Stimulated activated naive CD4-positive, alpha-beta T cell treated with Interleukin-2 at 50 U/mL for 16 hours (primary cell): ENCODE data around the gene NKAIN2.
"Not testable (repeated sequence)": the region's sequence is repeated elsewhere in the genome, so short reads cannot be mapped to it uniquely, and the experiment has no call there.

Experiments used
- DNase-seq: peaks from one replicate; lab custom pipeline; 2025; lab: John Stamatoyannopoulos, UW

Gene NKAIN2

DNA sequence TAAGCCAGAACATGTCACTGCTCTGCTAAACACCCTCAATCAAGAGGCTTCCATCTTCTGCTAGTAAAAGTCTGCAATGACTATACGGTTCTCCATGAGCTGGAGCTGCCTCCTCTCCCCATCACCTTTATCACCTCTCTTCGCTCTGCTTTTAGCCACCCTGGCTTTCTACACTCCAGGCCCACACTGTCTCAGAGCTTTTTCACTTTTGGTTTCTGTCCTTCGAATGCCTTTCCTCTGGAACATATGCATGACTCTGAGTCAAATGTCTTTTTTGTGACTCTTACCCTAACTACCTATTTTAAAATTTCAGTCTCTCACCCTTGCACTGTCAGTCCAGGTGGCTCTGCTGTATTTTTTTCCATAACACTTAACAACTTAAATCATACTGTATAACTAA, 633.1 kb downstream of the NKAIN2 start:
- DNase-seq: no peak

DNA sequence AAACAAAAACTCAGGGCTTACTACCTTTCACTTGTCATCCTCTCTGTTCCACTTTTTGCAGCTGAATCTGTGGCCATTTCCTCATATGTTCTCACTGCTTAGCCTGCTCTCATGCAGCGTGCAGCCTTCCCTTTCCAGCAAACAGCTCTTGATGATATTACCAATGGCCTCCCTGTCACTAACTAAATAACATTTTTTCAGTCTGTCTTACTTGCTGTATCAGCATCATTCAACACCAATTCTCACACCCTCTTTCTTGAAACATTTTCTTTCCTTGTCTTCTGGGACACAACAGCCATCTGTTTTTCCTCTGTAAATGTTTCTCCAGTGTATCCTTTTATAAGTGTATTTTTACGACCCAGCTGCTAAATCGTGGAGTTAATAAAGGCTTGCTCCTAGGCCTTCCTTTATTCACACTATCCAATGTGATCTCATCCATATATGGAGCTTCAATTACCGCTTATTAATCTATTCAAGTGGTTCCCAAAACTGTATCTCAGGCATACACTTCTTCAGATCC, 634.9 kb downstream of the NKAIN2 start:
- DNase-seq: no peak

DNA sequence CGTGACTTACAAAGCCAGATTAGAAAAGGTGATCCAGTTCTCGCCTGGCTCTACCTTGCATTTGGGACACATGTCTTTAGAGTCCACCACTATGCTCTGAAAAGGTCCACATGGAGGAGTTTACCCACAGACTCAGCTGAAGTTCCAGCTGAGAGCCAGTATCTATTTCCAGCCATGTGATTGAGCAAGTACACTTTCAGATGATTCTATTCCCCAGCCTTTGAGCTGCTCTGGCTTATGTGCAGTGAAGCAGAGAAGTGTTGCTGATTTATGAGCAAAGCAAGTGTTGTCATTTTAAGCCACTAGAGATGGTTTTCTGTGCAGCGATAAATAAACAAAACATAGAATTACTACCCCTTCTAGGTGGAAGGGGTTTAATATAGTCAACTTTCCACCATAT, 637.8 kb downstream of the NKAIN2 start:
- no peak for DNase-seq

DNA sequence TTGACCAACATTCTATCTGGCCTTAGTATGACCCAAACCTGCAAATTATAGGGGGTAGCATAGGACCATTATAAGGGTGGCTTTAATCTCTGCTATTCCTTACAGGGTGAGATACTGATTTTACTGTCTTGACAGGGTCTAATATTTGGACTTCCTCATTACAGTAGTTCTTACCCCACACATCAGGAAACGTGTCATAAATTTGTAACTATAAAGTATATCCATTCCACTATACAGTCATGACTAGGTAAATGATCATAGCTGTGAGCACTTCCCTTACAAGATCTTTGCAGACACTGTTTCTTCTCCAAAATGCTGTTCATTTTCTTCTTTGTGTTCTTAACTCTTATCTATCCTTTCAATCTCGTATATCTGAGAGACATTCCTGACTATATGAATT, 639.9 kb downstream of the NKAIN2 start:
- DNase-seq: no peak

DNA sequence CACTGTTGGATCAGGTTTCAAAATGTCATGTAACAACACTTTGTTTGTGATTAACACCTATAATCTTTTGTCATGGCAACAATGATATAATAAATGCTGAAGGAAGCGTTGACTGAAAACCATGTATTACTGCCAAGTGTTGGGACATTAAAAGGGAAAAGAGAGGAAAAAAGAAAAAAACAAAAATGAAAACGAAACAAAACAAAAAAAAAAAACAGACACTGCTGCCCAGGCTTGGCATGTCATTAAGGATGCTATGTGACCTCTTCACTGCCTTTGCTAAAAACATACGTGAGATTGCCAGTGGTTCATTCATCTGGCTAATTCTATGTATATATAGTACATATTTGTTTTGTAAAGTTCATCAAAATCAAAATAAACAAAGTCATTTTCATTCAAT, 641.9 kb downstream of the NKAIN2 start:
- no peak for DNase-seq

GRCh38 chr6:124446961-124447360, 643.3 kb downstream of the NKAIN2 start:
- no peak for DNase-seq

DNA sequence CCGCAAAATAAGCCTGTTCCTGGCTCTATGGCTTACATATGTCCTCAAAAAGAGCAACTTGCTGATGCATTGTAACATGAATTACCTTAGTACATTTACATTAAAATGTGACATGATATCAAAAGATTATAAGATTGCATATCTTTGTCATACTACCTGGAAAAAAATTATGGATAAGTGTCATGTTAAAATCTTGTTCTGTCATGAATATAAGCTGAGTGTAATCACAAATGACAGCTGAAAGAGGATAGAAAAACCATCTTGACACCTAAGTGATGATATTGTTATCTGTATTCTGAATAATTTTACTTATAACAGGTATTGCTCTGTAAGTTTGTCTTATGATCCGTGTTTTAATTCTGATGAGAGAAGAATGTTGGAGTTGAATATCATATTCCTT, 655.6 kb downstream of the NKAIN2 start:
- DNase-seq: no peak

- DNase-seq: no peak
Measured at GRCh38 chr6:124462750-124463149, 659.1 kb downstream of the NKAIN2 start.

- DNase-seq: no peak
Measured at GRCh38 chr6:124463271-124463670, 659.6 kb downstream of the NKAIN2 start.

GRCh38 chr6:124464600-124464999, 660.9 kb downstream of the NKAIN2 start:
- not testable (repeated sequence) for DNase-seq

- DNase-seq: no peak
Measured at GRCh38 chr6:124466949-124467348, 663.3 kb downstream of the NKAIN2 start.

DNA sequence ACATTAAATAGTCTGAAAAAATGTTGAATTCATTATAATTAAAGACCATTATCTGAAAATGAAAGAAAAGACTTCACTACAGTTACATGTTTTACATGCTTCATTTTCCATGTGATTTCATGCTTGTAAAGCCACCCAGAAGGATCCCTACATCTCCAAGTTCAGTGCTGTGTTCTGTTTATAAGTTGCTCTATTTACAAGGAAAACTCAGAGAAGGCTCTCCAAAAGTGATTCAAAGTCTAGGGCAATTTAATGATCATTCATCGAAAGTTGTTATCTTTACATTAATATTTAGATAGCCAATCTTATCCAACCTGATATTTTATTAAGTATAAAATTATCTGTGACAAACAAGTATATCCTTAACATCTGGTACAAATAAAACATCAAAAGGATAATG, 663.7 kb downstream of the NKAIN2 start:
- no peak for DNase-seq

DNA sequence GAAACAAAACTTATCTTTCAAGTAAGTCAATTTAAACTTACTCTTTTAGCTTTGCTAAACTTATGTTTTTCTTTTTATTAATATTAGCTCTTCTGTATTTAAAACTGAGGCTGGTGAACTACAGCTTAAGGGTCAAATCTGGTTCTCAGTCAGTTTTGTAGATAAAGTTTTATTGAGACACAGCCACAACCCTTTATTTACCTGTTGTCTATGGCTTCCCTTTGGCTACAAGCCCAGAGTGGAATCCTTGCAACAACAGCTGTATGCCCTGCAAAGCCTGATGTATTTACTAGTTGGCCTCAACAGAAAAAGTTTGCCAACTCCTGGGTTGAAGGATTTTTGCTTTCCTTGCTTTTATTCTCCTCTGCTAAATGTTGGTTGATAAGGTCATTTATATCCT, 667.1 kb downstream of the NKAIN2 start:
- DNase-seq: no peak

- no peak for DNase-seq
Measured at GRCh38 chr6:124475176-124475575, 671.5 kb downstream of the NKAIN2 start.

- DNase-seq: no peak
Measured at GRCh38 chr6:124478906-124479305, 675.2 kb downstream of the NKAIN2 start.

- DNase-seq: no peak
Measured at GRCh38 chr6:124479991-124480430, 676.3 kb downstream of the NKAIN2 start.

DNA sequence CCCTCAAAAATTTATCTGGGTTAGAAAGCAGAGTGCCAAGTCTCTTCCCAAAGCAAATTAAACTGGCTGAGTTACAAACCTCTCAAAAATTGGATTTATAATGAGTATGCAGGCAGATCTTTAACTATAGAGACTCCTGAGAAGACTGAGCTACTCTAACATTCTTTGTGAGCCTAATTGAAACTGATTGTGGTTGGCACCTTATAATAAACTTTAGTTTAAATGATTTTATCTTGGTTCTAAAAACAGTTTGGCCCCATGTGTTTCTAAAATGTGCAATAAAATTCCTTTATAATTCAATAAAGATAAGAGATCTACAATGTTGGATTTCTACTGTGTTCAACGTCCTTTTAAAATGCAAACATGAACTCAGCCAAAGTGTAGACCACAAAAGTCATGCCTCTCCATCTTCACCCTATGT, 678.4 kb downstream of the NKAIN2 start:
- DNase-seq: no peak

- no peak for DNase-seq
Measured at GRCh38 chr6:124487623-124488431, 684.2 kb downstream of the NKAIN2 start.

DNA sequence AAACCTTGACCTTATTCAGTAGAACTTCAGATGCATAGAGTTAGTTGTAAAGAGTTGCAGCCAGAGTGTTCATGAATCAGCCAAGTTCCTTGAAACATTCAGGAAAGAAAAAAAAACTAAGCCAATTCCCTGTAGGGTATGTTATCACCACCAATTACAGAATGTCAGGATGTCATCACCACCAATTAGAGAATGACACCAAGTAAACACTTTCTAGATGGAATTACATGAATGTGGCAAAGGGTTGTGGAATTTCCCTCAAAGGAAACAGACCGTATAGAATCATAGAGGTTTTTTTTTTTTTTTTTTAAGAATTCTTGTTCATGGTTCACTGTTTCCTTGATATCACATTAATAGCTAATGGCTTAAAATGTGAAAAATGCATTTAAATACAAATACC, 686.5 kb downstream of the NKAIN2 start:
- no peak for DNase-seq

DNA sequence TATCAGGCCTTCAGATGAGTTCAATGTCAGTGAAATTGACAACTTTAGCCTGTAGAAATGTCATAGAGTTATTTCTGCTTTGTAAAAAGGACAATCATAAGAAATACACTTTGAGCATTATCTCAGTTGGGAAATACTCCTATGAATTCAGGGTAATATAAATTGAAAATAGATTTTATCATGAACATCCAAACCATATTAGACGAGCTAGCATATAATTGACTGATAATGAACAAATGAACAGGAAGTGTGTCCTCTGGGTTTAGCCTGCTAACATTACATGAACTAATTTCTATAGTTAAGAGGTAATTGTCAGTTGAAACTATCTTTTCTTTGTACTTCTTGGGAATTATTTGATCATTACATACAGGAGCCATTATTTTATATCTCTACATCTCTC, 689.6 kb downstream of the NKAIN2 start:
- DNase-seq: no peak

DNA sequence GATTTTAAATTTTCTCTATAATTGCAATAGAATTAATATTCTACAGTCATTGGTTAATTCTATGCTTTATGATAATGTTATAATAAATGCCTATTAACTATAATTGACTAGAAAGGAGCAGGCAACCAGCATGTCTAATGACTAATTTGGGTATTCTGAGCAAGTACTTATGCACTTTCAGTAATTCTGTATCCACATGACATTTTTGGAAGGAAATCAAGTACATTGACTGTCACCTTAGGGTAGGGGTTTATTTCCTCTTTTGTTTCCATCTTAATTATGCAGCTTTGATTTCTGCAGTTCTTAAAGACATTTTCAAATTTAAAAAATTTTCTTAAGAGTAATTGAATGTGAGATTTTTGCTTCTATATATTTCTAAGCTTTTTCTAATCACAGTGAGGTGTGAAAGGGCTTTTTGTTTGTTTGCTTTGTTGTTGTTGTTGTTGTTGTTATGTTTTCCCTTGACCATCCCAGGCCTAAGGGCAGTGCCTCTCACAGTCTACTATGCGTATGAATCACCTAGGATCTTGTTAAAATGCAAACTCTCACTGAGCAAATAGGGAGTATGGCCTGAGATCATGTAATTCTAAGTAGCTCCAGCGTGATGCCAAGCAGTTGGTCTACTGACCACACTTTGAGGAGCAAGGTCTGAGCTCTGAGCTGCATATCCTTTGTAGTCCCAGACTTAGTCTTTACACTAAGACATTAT, 691.4 kb downstream of the NKAIN2 start:
- no peak for DNase-seq

GRCh38 chr6:124495665-124496190, 692.1 kb downstream of the NKAIN2 start:
- no peak for DNase-seq

- DNase-seq: no peak
Measured at GRCh38 chr6:124496334-124496733, 692.7 kb downstream of the NKAIN2 start.
